Stimulated activated CD8-positive, alpha-beta memory T cell treated with anti-CD3 and anti-CD28 coated beads, Interleukin-2, amount 100 ng/mL, for 1 hour (primary cell): ENCODE data around the gene SLC17A9.
"Not testable (repeated sequence)": the region's sequence is repeated elsewhere in the genome, so short reads cannot be mapped to it uniquely, and the experiment has no call there.

ENCODE experiments used
- DNase-seq, 2 donors: peaks; one replicate each; pipeline ENCODE4 v3.0.0-alpha.2; 2020; ENCODE audit warnings: low read depth in 2 of 2

SLC17A9 gene

GRCh38 chr20:62956387-62957135 is 4.1 kb downstream of the SLC17A9 start:
- DNase-seq: no peak

- DNase-seq: no peak
Observed at GRCh38 chr20:62957136-62958117, 4.9 kb downstream of the SLC17A9 start.

GRCh38 chr20:62958388-62959100 is 6.0 kb downstream of the SLC17A9 start:
- DNase-seq: no peak

GRCh38 chr20:62959101-62959971 is 6.8 kb downstream of the SLC17A9 start:
- DNase-seq: no peak

GRCh38 chr20:62959998-62960436 is 7.5 kb downstream of the SLC17A9 start:
- no peak for DNase-seq

- not testable (repeated sequence) for DNase-seq
Observed at GRCh38 chr20:62960446-62961309, 8.2 kb downstream of the SLC17A9 start.

GRCh38 chr20:62961310-62961783 is 8.8 kb downstream of the SLC17A9 start:
- DNase-seq: no peak

GRCh38 chr20:62961799-62962198 is 9.3 kb downstream of the SLC17A9 start:
- no peak for DNase-seq

GRCh38 chr20:62962221-62962879 is 9.8 kb downstream of the SLC17A9 start:
- no peak for DNase-seq

GRCh38 chr20:62962891-62963613 is 10.5 kb downstream of the SLC17A9 start:
- no peak for DNase-seq

GRCh38 chr20:62963614-62964397 is 11.3 kb downstream of the SLC17A9 start:
- no peak for DNase-seq

- DNase-seq: no peak
Observed at GRCh38 chr20:62964700-62965099, 12.2 kb downstream of the SLC17A9 start.

- DNase-seq: no peak
Observed at GRCh38 chr20:62965363-62965771, 12.9 kb downstream of the SLC17A9 start.

GRCh38 chr20:62966212-62967148 is 14.0 kb downstream of the SLC17A9 start:
- DNase-seq: no peak

- DNase-seq: no peak
Observed at GRCh38 chr20:62967149-62967501, 14.6 kb downstream of the SLC17A9 start.

GRCh38 chr20:62967628-62968351 is 15.3 kb downstream of the SLC17A9 start:
- no peak for DNase-seq
